Measurements from ENCODE around the gene CCDC68. TPM values are rescaled to one million over a fixed set of nuclear protein-coding genes. Genes with fewer than 3 reads are reported as not detected.

Gene CCDC68
- total and polyA plus RNA-seq, 9 donors, result 5.4 to 62.8 (median 11.2) TPM

GRCh38 chr18:54916507-54916906 is 42.8 kb downstream of the CCDC68 start:
- H3K27me3 ChIP-seq, result no peaks in the 10 kb centered on the region
- H3K36me3 ChIP-seq, result no peaks in the 10 kb centered on the region
- no peak for DNase-seq
- H3K27ac ChIP-seq, result no peak overlapping the region
- H3K4me3 ChIP-seq, result no peak overlapping the region
- H3K4me1 ChIP-seq (ENCODE audit: insufficient read depth), result no peaks in the 10 kb centered on the region
- no peaks in the 10 kb centered on the region for H3K9me3 ChIP-seq
- TF ChIP-seq CTCF (IDR thresholded peaks at IDR 0.05) (no peak), POLR2A (IDR thresholded peaks at IDR 0.05) (no peak), EP300 (IDR thresholded peaks at IDR 0.05) (no peak)
- intact Hi-C loops (cut with DNase I), result no loop called here
- WGBS, 3 donors, result 88 to 96% (median 91%) methylated on average over 3 of the region's 3 CpGs

GRCh38 chr18:54914816-54915215 is 44.4 kb downstream of the CCDC68 start:
- TF ChIP-seq CTCF (IDR thresholded peaks at IDR 0.05) (no peak), POLR2A (IDR thresholded peaks at IDR 0.05) (no peak), EP300 (IDR thresholded peaks at IDR 0.05) (no peak)
- intact Hi-C loops (cut with DNase I), result no loop called here
- no peak for DNase-seq
- peaks cover 0 to 4% of the 10 kb centered on the region in 2 donors for H3K9me3 ChIP-seq
- 85 to 90% (median 86%) methylated on average over 4 of the region's 4 CpGs for WGBS, 3 donors
- no peaks in the 10 kb centered on the region for H3K4me1 ChIP-seq (ENCODE audit: insufficient read depth)
- H3K27me3 ChIP-seq, result no peaks in the 10 kb centered on the region
- H3K36me3 ChIP-seq, result no peaks in the 10 kb centered on the region
- H3K27ac ChIP-seq, result no peak overlapping the region
- H3K4me3 ChIP-seq, result no peak overlapping the region

GRCh38 chr18:54911551-54911950 is 47.7 kb downstream of the CCDC68 start:
- no peak overlapping the region for H3K4me3 ChIP-seq
- 86 to 88% (median 86%) methylated on average over 2 of the region's 2 CpGs for WGBS, 3 donors
- intact Hi-C loops (cut with DNase I), result no loop called here
- no peaks in the 10 kb centered on the region for H3K27me3 ChIP-seq
- H3K27ac ChIP-seq, result no peak overlapping the region
- H3K4me1 ChIP-seq (ENCODE audit: insufficient read depth), result no peaks in the 10 kb centered on the region
- peaks cover 0 to 4% of the 10 kb centered on the region in 2 donors for H3K9me3 ChIP-seq
- no peaks in the 10 kb centered on the region for H3K36me3 ChIP-seq
- TF ChIP-seq EP300 (IDR thresholded peaks at IDR 0.05) (no peak), POLR2A (IDR thresholded peaks at IDR 0.05) (no peak), CTCF (IDR thresholded peaks at IDR 0.05) (no peak)
- DNase-seq, result no peak

- no peak overlapping the region for H3K27ac ChIP-seq
- no peak overlapping the region for H3K4me3 ChIP-seq
- intact Hi-C loops (cut with DNase I), result no loop called here
- H3K27me3 ChIP-seq, result no peaks in the 10 kb centered on the region
- TF ChIP-seq EP300 (IDR thresholded peaks at IDR 0.05) (no peak), CTCF (IDR thresholded peaks at IDR 0.05) (no peak), POLR2A (IDR thresholded peaks at IDR 0.05) (no peak)
- H3K36me3 ChIP-seq, result no peaks in the 10 kb centered on the region
- no peaks in the 10 kb centered on the region for H3K4me1 ChIP-seq (ENCODE audit: insufficient read depth)
- H3K9me3 ChIP-seq, result peaks cover 0 to 4% of the 10 kb centered on the region in 2 donors
- no peak for DNase-seq
- WGBS, 3 donors, result 83 to 90% (median 86%) methylated on average over 6 of the region's 6 CpGs
Observed at GRCh38 chr18:54910161-54910919, 48.9 kb downstream of the CCDC68 start.
